RWPE1 (cell line): ENCODE results near the gene ABR.
"Not testable (repeated sequence)": the region's sequence is repeated elsewhere in the genome, so short reads cannot be mapped to it uniquely, and the experiment has no call there.

ENCODE experiments used
- CTCF ChIA-PET: fragments of 350-600 bp; sonication (Branson Sonifier 250); formaldehyde crosslinking; extraction: SDS; loops from one replicate; lab custom pipeline; 2021; lab: Yijun Ruan, JAX
- POLR2A ChIA-PET: fragments of 400-600 bp; formaldehyde crosslinking; extraction: SDS; loops from one replicate; lab custom pipeline; 2020; ENCODE audit warnings: antibody characterized with exemption; ENCODE audit not compliant: low non-redundant PET; lab: Yijun Ruan, JAX
- DNase-seq: peaks from one replicate; pipeline ENCODE4 v3.0.0; 2012; ENCODE audit warnings: low spot score
- H3K27ac ChIP-seq: fragments of 450-650 bp; 2 replicates; pipeline ENCODE4 v1.5.1; 2017
- TF ChIP-seq, protein P1 (sequence below): fragments of 450-650 bp; conservative IDR thresholded peaks from 2 replicates; pipeline ENCODE4 v1.5.1; 2017; ENCODE audit warnings: low read depth, mild to moderate bottlenecking

ABR gene

GRCh38 chr17:1076299-1076981, 103.3 kb downstream of the ABR start:
- ChIA-PET CTCF (interaction anchor here (0.5 to 1.6 kb wide), 4 partner anchors 15 to 35 kb away, joined by 3 to 7 read pairs (median 3); no protein-coding TSS in a partner anchor), POLR2A (no interaction called here)
- no peak overlapping the region for H3K27ac ChIP-seq
- TF ChIP-seq, protein P1, sequence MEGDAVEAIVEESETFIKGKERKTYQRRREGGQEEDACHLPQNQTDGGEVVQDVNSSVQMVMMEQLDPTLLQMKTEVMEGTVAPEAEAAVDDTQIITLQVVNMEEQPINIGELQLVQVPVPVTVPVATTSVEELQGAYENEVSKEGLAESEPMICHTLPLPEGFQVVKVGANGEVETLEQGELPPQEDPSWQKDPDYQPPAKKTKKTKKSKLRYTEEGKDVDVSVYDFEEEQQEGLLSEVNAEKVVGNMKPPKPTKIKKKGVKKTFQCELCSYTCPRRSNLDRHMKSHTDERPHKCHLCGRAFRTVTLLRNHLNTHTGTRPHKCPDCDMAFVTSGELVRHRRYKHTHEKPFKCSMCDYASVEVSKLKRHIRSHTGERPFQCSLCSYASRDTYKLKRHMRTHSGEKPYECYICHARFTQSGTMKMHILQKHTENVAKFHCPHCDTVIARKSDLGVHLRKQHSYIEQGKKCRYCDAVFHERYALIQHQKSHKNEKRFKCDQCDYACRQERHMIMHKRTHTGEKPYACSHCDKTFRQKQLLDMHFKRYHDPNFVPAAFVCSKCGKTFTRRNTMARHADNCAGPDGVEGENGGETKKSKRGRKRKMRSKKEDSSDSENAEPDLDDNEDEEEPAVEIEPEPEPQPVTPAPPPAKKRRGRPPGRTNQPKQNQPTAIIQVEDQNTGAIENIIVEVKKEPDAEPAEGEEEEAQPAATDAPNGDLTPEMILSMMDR, result no peak
- DNase-seq, result no peak

- peak overlapping the region; percentile 23 for H3K27ac ChIP-seq
- no peak for DNase-seq
- CTCF ChIA-PET, result interaction anchor here (1.2 to 1.7 kb wide), 2 partner anchors 17 to 19 kb away, joined by 3 to 11 read pairs; no protein-coding TSS in a partner anchor
- POLR2A ChIA-PET, result no interaction called here
- TF ChIP-seq, protein P1, result no peak
These were observed 104.7 kb downstream of the ABR start for GRCh38 chr17:1074886-1075605.

DNA sequence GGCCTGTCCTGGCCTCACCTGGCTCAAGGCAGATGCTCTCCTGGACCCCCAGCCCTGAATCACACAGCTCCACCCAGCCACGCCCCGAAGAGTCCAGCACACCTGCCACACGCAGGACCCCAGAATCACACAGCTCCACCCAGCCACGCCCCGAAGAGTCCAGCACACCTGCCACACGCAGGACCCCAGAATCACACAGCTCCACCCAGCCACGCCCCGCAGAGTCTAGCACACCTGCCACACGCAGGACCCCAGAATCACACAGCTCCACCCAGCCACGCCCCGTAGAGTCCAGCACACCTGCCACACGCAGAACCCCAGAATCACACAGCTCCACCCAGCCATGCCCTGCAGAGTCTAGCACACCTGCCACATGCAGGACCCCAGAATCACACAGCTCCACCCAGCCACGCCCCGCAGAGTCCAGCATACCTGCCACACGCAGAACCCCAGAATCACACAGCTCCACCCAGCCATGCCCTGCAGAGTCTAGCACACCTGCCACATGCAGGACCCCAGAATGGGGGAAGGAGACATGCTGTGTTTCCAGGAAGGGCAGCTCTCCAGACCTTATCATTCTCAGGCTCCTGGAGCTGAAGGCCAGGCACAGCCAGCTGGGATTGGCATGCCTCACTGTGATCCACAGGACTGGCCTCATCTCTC, 105.7 kb downstream of the ABR start:
- DNase-seq, result not testable (repeated sequence)
- CTCF ChIA-PET, result interaction anchor here (1.2 to 1.7 kb wide), 2 partner anchors 16 to 18 kb away, joined by 3 to 11 read pairs; no protein-coding TSS in a partner anchor

GRCh38 chr17:1073241-1073962, 106.4 kb downstream of the ABR start:
- DNase-seq, result no peak
- H3K27ac ChIP-seq, result peak overlapping the region; percentile 26
- ChIA-PET POLR2A (interaction anchor here (0.6 kb wide), 1 partner anchor 27 kb away, joined by 3 read pairs; no protein-coding TSS in a partner anchor), CTCF (interaction anchor here (0.6 to 1.2 kb wide), 4 partner anchors 9 to 797 kb away, joined by 3 to 6 read pairs (median 4); no protein-coding TSS in a partner anchor)
- TF ChIP-seq, protein P1, result no peak

More for the DNA sequence above, 105.7 kb downstream of the ABR start:
- peak overlapping the region; percentile 23 for H3K27ac ChIP-seq
- POLR2A ChIA-PET, result not testable (repeated sequence)

DNA sequence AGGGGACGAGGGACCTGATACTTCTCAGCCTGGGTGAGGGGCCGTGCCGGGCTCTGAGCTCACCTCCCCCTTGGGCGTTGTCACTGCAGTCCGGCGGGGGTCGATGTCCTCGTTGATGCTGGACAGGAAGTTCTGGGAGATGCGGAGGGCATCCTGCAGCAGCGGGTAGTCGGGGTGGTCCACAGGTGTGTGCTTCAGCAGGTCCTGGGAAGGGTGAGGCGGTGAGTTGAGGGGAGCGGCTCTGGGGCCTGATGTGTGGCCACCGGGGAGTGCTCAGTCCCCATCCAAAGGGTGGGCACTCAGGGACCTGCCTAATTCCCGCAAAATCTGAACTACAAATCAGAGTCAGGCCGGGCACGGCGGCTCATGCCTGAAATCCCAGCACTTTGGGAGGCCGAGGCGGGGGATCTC, 107.2 kb downstream of the ABR start:
- ChIA-PET CTCF (interaction anchor here (0.6 to 1.2 kb wide), 2 partner anchors 10 to 14 kb away, joined by 3 to 6 read pairs; no protein-coding TSS in a partner anchor), POLR2A (no interaction called here)
- no peak for DNase-seq
- TF ChIP-seq, protein P1, result no peak
- H3K27ac ChIP-seq, result no peak overlapping the region

DNA sequence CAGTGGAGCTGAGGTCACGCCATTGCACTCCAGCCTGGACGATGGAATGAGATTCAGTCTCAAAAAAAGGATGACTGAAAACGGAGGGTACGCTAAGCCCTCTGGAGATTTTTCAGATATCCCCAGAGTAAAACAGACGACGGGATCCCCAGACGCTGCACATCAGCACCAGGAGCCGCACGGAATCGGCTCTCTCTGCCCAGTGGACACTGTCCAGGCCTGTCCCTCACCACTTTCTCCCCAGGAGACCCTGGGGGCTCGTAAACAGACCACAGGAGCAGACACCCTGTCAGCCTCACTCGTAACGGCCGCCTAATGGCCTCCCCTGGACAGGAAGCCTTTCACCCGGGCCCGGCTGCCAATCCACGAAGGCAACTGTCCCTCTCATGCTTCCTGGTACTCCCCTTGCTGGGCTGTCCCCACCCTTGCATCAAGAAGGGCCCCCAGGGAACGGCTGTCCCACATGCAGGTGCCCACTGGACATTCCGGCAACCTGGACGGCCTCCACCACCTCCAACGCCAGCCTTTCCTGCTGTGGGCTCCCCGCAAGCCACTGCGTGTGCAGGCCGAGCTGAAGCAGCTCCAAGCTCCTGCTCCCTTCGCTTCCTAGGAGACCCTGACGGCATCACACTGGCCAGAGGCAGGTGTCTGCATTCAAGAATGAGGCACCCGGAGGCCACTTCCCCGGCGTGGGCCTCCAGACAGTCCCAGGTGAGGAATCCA, 108.5 kb downstream of the ABR start:
- peak overlapping the region; percentile 21; the same call in 1 of the 2 replicates for H3K27ac ChIP-seq
- DNase-seq, result no peak
- TF ChIP-seq, protein P1, result no peak
- ChIA-PET POLR2A (no interaction called here), CTCF (interaction anchor here (0.9 kb wide), 1 partner anchor 15 kb away, joined by 3 read pairs; no protein-coding TSS in a partner anchor)
